ENCODE data around the gene ERP27.

The ERP27 gene

DNA sequence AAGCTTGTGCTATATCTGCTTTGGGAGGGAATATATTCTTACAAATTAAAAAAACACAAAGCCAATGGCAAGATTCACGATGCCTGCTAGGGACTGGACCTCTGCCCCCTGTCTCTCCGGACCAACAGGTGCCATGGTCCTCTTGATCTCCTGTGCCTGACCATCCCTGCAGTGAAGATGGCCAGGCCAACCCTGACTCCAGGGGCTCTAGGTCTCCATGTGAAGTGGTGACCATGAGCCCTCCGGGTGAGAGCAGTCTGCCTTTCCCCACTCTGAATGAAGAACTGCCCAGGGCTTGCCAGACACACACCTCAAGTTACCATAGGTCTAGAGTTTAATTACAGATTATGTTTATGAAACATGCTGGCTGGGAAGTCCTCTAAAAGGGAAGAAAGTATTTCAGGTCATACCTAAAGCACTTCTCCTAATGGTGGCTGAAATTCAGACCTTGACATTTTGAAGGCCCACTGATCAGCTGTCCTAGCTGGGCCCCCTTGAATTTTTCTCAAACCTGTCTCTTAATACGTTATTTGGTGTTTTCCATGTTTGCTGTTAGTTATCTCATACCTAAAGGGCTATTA is 21.7 kb upstream of the ERP27 start:
- Histone ChIP-seq H3K4me2 (ENCODE audit: low read depth, low read length) (peak overlapping the region; percentile 95), H3K9me2 (replicated peaks; ENCODE audit: insufficient read depth, low read length) (no peaks in the 10 kb centered on the region), H2AFZ (ENCODE audit: low read length) (no peak overlapping the region), H3K79me2 (ENCODE audit: low read length) (peaks cover 89% of the 10 kb centered on the region), H3K27me3 (replicated peaks; ENCODE audit: insufficient read depth, low read length) (no peaks in the 10 kb centered on the region), H3K4me1 (ENCODE audit: low read length) (peaks cover 45% of the 10 kb centered on the region), H4K20me1 (ENCODE audit: insufficient read depth, low read length) (no peaks in the 10 kb centered on the region), H3F3A (ENCODE audit: insufficient read depth, low read length) (peaks cover 76% of the 10 kb centered on the region), H3K9ac (ENCODE audit: low read length) (peak overlapping the region; percentile 88), H3K36me3 (replicated peaks; ENCODE audit: insufficient read depth, low read length) (no peaks in the 10 kb centered on the region; the same call in 1 of the 2 replicates), H3K4me3 (ENCODE audit: low read length) (peak overlapping the region; percentile 75), H3K9me3 (replicated peaks; ENCODE audit: insufficient read depth, low read length) (no peaks in the 10 kb centered on the region), H3K27ac (ENCODE audit: low read length) (peak overlapping the region; percentile 90)
- no peak for DNase-seq
- no peak for TF ChIP-seq EZH2phosphoT487 (IDR thresholded peaks at IDR 0.05; ENCODE audit: low read length)
- TF ChIP-seq EZH2 (optimal IDR thresholded peaks at IDR 0.05; ENCODE audit: low read depth, low read length) = no peak
- no peak for TF ChIP-seq CTCF (IDR thresholded peaks at IDR 0.05; ENCODE audit: low read length)

DNA sequence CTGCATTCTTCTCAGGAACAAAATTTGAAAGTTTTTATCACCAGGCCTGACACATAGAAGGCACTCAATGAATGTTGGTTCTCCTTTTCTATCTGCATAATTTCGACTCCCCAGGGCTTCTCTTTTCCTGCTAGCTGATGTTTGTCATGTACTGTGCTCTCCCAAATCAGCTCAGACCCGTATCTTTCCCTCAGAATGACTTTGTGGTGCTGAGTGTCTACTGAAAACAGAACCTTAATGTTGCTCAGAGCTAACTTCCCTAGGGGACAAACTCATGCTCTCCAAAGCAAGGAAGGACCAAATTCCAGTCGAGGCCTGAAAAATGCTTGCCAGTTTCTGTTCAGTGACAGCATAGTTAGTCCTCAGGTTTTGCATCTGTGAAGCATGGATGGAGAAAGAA is 21.1 kb upstream of the ERP27 start:
- H2AFZ ChIP-seq (ENCODE audit: low read length) = no peak overlapping the region
- peak overlapping the region; percentile 95 for H3K4me2 ChIP-seq (ENCODE audit: low read depth, low read length)
- peaks cover 94% of the 10 kb centered on the region for H3K79me2 ChIP-seq (ENCODE audit: low read length)
- peak overlapping the region; percentile 75 for H3K4me3 ChIP-seq (ENCODE audit: low read length)
- no peaks in the 10 kb centered on the region; the same call in 1 of the 2 replicates for H3K36me3 ChIP-seq (replicated peaks; ENCODE audit: insufficient read depth, low read length)
- H3K4me1 ChIP-seq (ENCODE audit: low read length) = peaks cover 49% of the 10 kb centered on the region
- H3K9ac ChIP-seq (ENCODE audit: low read length) = peak overlapping the region; percentile 88
- no peaks in the 10 kb centered on the region for H3K9me2 ChIP-seq (replicated peaks; ENCODE audit: insufficient read depth, low read length)
- TF ChIP-seq EZH2 (optimal IDR thresholded peaks at IDR 0.05; ENCODE audit: low read depth, low read length) (no peak), CTCF (IDR thresholded peaks at IDR 0.05; ENCODE audit: low read length) (no peak), EZH2phosphoT487 (IDR thresholded peaks at IDR 0.05; ENCODE audit: low read length) (no peak)
- H3F3A ChIP-seq (ENCODE audit: insufficient read depth, low read length) = peaks cover 82% of the 10 kb centered on the region
- H3K9me3 ChIP-seq (replicated peaks; ENCODE audit: insufficient read depth, low read length) = no peaks in the 10 kb centered on the region
- DNase-seq = no peak
- no peaks in the 10 kb centered on the region for H3K27me3 ChIP-seq (replicated peaks; ENCODE audit: insufficient read depth, low read length)
- peak overlapping the region; percentile 90 for H3K27ac ChIP-seq (ENCODE audit: low read length)
- H4K20me1 ChIP-seq (ENCODE audit: insufficient read depth, low read length) = no peaks in the 10 kb centered on the region

- peak overlapping the region; percentile 75 for H3K4me3 ChIP-seq (ENCODE audit: low read length)
- peaks cover 98% of the 10 kb centered on the region for H3K79me2 ChIP-seq (ENCODE audit: low read length)
- no peaks in the 10 kb centered on the region for H3K9me3 ChIP-seq (replicated peaks; ENCODE audit: insufficient read depth, low read length)
- no peaks in the 10 kb centered on the region for H3K9me2 ChIP-seq (replicated peaks; ENCODE audit: insufficient read depth, low read length)
- H4K20me1 ChIP-seq (ENCODE audit: insufficient read depth, low read length) = no peaks in the 10 kb centered on the region
- no peaks in the 10 kb centered on the region for H3K27me3 ChIP-seq (replicated peaks; ENCODE audit: insufficient read depth, low read length)
- H3K36me3 ChIP-seq (replicated peaks; ENCODE audit: insufficient read depth, low read length) = no peaks in the 10 kb centered on the region; the same call in 1 of the 2 replicates
- no peak for DNase-seq
- TF ChIP-seq CTCF (IDR thresholded peaks at IDR 0.05; ENCODE audit: low read length) = no peak
- peak overlapping the region; percentile 90; the same call in 1 of the 2 replicates for H3K27ac ChIP-seq (ENCODE audit: low read length)
- H2AFZ ChIP-seq (ENCODE audit: low read length) = no peak overlapping the region
- H3F3A ChIP-seq (ENCODE audit: insufficient read depth, low read length) = peaks cover 86% of the 10 kb centered on the region
- peak overlapping the region; percentile 88 for H3K9ac ChIP-seq (ENCODE audit: low read length)
- peak overlapping the region; percentile 95 for H3K4me2 ChIP-seq (ENCODE audit: low read depth, low read length)
- H3K4me1 ChIP-seq (ENCODE audit: low read length) = peaks cover 53% of the 10 kb centered on the region
Observed at GRCh38 chr12:14959126-14959440, 20.7 kb upstream of the ERP27 start.

All from MM.1S (cell line).